ENCODE results near the gene ARRDC3. TPM values are rescaled to one million over a fixed set of nuclear protein-coding genes. Genes with fewer than 3 reads are reported as not detected.

ARRDC3 gene
- total RNA-seq, 1 experiment from 2014 or later = 46.3 TPM

GRCh38 chr5:91423871-91424270, 40.8 kb upstream of the ARRDC3 start:
- Histone ChIP-seq H3K4me1 (ENCODE audit: insufficient read depth, low read length, poor library complexity, severe bottlenecking) (peaks cover 37% of the 10 kb centered on the region), H3K9me3 (ENCODE audit: low read depth, low read length, poor library complexity, severe bottlenecking) (no peaks in the 10 kb centered on the region), H3K36me3 (ENCODE audit: insufficient read depth, low read length, poor library complexity, severe bottlenecking) (no peaks in the 10 kb centered on the region), H3K27ac (ENCODE audit: low read depth, low read length, poor library complexity, severe bottlenecking) (no peak overlapping the region), H3K27me3 (replicated peaks; ENCODE audit: insufficient read depth, low read depth, low read length, poor library complexity) (no peaks in the 10 kb centered on the region), H3K4me3 (ENCODE audit: low read depth, low read length, poor library complexity, severe bottlenecking) (no peak overlapping the region)
- TF ChIP-seq EZH2 (IDR thresholded peaks at IDR 0.05; ENCODE audit: borderline replicate concordance, low read depth, low read length, poor library complexity, severe bottlenecking) = no peak
- TF ChIP-seq CTCF (conservative IDR thresholded peaks at IDR 0.05; ENCODE audit: low read depth, low read length) = no peak
- peak; percentile 78 for DNase-seq (ENCODE audit: low spot score)
- intact Hi-C loops (cut with micrococcal nuclease; ENCODE audit: unreplicated experiment) = loop anchor here (5.0 kb wide), 1 partner anchor 492 kb away; no protein-coding TSS in a partner anchor
- no TSS peak for BruUV-seq (replicated peaks)
- CTCF ChIA-PET = no interaction called here
- POLR2A ChIA-PET (ENCODE audit: low non-redundant PET) = no interaction called here

- intact Hi-C loops (cut with micrococcal nuclease; ENCODE audit: unreplicated experiment) = loop anchor here (1.0 to 5.0 kb wide), 2 partner anchors 48 to 489 kb away; no protein-coding TSS in a partner anchor
- POLR2A ChIA-PET (ENCODE audit: low non-redundant PET) = no interaction called here
- peaks cover 37% of the 10 kb centered on the region for H3K4me1 ChIP-seq (ENCODE audit: insufficient read depth, low read length, poor library complexity, severe bottlenecking)
- H3K27me3 ChIP-seq (replicated peaks; ENCODE audit: insufficient read depth, low read depth, low read length, poor library complexity) = no peaks in the 10 kb centered on the region
- peak overlapping the region; percentile 48 for H3K27ac ChIP-seq (ENCODE audit: low read depth, low read length, poor library complexity, severe bottlenecking)
- no TSS peak for BruUV-seq (replicated peaks)
- no peaks in the 10 kb centered on the region for H3K9me3 ChIP-seq (ENCODE audit: low read depth, low read length, poor library complexity, severe bottlenecking)
- CTCF ChIA-PET = interaction anchor here (1.9 to 2.4 kb wide), 3 partner anchors 37 to 628 kb away, joined by 7 to 22 read pairs (median 17); partner anchors contain the start of gene ARRDC3
- TF ChIP-seq CTCF (conservative IDR thresholded peaks at IDR 0.05; ENCODE audit: low read depth, low read length) (no peak), EZH2 (IDR thresholded peaks at IDR 0.05; ENCODE audit: borderline replicate concordance, low read depth, low read length, poor library complexity, severe bottlenecking) (no peak)
- peak; percentile 94 for DNase-seq (ENCODE audit: low spot score)
- no peak overlapping the region for H3K4me3 ChIP-seq (ENCODE audit: low read depth, low read length, poor library complexity, severe bottlenecking)
- H3K36me3 ChIP-seq (ENCODE audit: insufficient read depth, low read length, poor library complexity, severe bottlenecking) = no peaks in the 10 kb centered on the region
These were observed 37.8 kb upstream of the ARRDC3 start for GRCh38 chr5:91420879-91421278.

GRCh38 chr5:91419571-91420537, 36.7 kb upstream of the ARRDC3 start:
- Histone ChIP-seq H3K36me3 (ENCODE audit: insufficient read depth, low read length, poor library complexity, severe bottlenecking) (no peaks in the 10 kb centered on the region), H3K27ac (ENCODE audit: low read depth, low read length, poor library complexity, severe bottlenecking) (no peak overlapping the region), H3K9me3 (ENCODE audit: low read depth, low read length, poor library complexity, severe bottlenecking) (no peaks in the 10 kb centered on the region), H3K4me3 (ENCODE audit: low read depth, low read length, poor library complexity, severe bottlenecking) (no peak overlapping the region), H3K27me3 (replicated peaks; ENCODE audit: insufficient read depth, low read depth, low read length, poor library complexity) (no peaks in the 10 kb centered on the region), H3K4me1 (ENCODE audit: insufficient read depth, low read length, poor library complexity, severe bottlenecking) (peaks cover 31% of the 10 kb centered on the region)
- intact Hi-C loops (cut with micrococcal nuclease; ENCODE audit: unreplicated experiment) = loop anchor here (1.0 to 5.0 kb wide), 4 partner anchors 319 to 613 kb away; no protein-coding TSS in a partner anchor
- no TSS peak for BruUV-seq (replicated peaks)
- ChIA-PET CTCF (interaction anchor here (0.5 to 2.4 kb wide), 13 partner anchors 34 to 627 kb away, joined by 3 to 22 read pairs (median 6); partner anchors contain the start of gene ARRDC3), POLR2A (ENCODE audit: low non-redundant PET) (no interaction called here)
- peak; percentile 86 for DNase-seq (ENCODE audit: low spot score)
- TF ChIP-seq CTCF (conservative IDR thresholded peaks at IDR 0.05; ENCODE audit: low read depth, low read length) = peak; percentile 71
- TF ChIP-seq EZH2 (IDR thresholded peaks at IDR 0.05; ENCODE audit: borderline replicate concordance, low read depth, low read length, poor library complexity, severe bottlenecking) = no peak
